MM.1S (cell line): Measurements from ENCODE around the gene GPR139.

ENCODE experiments used
- DNase-seq: peaks from one replicate; pipeline ENCODE4 v3.0.0-alpha.2; 2015
- H2AFZ ChIP-seq: fragments of 300-600 bp; sonication (generic); 2 replicates; pipeline ENCODE4 v1.6.0; 2016; ENCODE audit warnings: antibody characterized with exemption, low read length
- H3F3A ChIP-seq: fragments of 300-600 bp; sonication (generic); 2 replicates; pipeline ENCODE4 v1.6.1; 2016; ENCODE audit warnings: mild to moderate bottlenecking, antibody characterized with exemption, low read length, moderate library complexity, mixed read lengths; ENCODE audit not compliant: insufficient read depth
- H3K27ac ChIP-seq: fragments of 300-600 bp; sonication (generic); 2 replicates; pipeline ENCODE4 v1.5.1; 2016; ENCODE audit warnings: mild to moderate bottlenecking, low read length
- H3K27me3 ChIP-seq: fragments of 300-600 bp; sonication (generic); replicated peaks from 2 replicates; pipeline ENCODE4 v1.6.0; 2016; ENCODE audit warnings: low read length; ENCODE audit not compliant: insufficient read depth
- H3K36me3 ChIP-seq: fragments of 300-600 bp; sonication (generic); replicated peaks from 2 replicates; pipeline ENCODE4 v1.6.1; 2016; ENCODE audit warnings: mild to moderate bottlenecking, low read length, mixed read lengths; ENCODE audit not compliant: insufficient read depth
- H3K4me1 ChIP-seq: fragments of 300-600 bp; sonication (generic); 2 replicates; pipeline ENCODE4 v1.6.1; 2016; ENCODE audit warnings: low read length, mixed read lengths
- H3K4me2 ChIP-seq: fragments of 300-600 bp; sonication (generic); 2 replicates; pipeline ENCODE4 v1.6.0; 2016; ENCODE audit warnings: low read depth, low read length
- H3K4me3 ChIP-seq: fragments of 300-600 bp; sonication (generic); 2 replicates; pipeline ENCODE4 v1.5.1; 2016; ENCODE audit warnings: low read length, mixed read lengths
- H3K79me2 ChIP-seq: fragments of 300-600 bp; sonication (generic); 2 replicates; pipeline ENCODE4 v1.6.1; 2016; ENCODE audit warnings: mixed run types, low read length, mixed read lengths
- H3K9ac ChIP-seq: fragments of 300-600 bp; sonication (generic); 2 replicates; pipeline ENCODE4 v1.6.1; 2016; ENCODE audit warnings: low read length, mixed read lengths
- H3K9me2 ChIP-seq: fragments of 300-600 bp; sonication (generic); replicated peaks from 2 replicates; pipeline ENCODE4 v1.6.1; 2016; ENCODE audit warnings: mild to moderate bottlenecking, low read length, mixed read lengths; ENCODE audit not compliant: insufficient read depth
- H3K9me3 ChIP-seq: fragments of 300-600 bp; sonication (generic); replicated peaks from 2 replicates; pipeline ENCODE4 v1.6.1; 2016; ENCODE audit warnings: mild to moderate bottlenecking, low read length, mixed read lengths; ENCODE audit not compliant: insufficient read depth
- H4K20me1 ChIP-seq: fragments of 300-600 bp; sonication (generic); 2 replicates; pipeline ENCODE4 v1.6.1; 2016; ENCODE audit warnings: mild to moderate bottlenecking, low read length, moderate library complexity, mixed read lengths; ENCODE audit not compliant: insufficient read depth
- CTCF ChIP-seq: fragments of 300-600 bp; sonication (generic); IDR thresholded peaks from 2 replicates; pipeline ENCODE4 v1.5.1; 2016; ENCODE audit warnings: antibody characterized with exemption, low read length, mixed read lengths
- EZH2 ChIP-seq: fragments of 300-600 bp; sonication (generic); optimal IDR thresholded peaks from 2 replicates; pipeline ENCODE3; 2017; ENCODE audit warnings: low read depth, mild to moderate bottlenecking, antibody characterized with exemption, low read length, mixed read lengths
- EZH2phosphoT487 ChIP-seq: fragments of 300-600 bp; sonication (generic); IDR thresholded peaks from 2 replicates; pipeline ENCODE4 v1.6.1; 2018; ENCODE audit warnings: antibody characterized with exemption, low read length

The GPR139 gene

DNA sequence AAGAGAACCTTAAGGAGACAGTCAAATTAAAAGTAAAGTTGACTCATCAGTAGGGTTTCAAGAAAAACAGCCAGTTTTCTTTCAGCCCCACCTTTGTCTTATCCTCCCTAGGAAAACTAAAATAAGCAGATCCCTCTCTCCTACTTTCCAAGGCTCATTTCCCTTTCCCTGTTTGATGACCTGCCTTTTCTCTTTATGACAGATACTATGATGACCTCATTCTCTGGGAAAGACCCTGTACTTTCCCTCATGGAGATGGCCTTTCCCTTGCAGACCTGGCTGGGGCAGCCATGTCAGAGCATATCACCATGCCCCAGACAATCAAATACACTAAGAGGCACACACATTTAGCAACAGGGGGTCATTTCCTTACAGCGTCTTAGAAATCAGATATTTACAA, 53.6 kb downstream of the GPR139 start:
- no peak for DNase-seq
- H4K20me1 ChIP-seq = no peaks in the 10 kb centered on the region

GRCh38 chr16:20016234-20016633, 57.5 kb downstream of the GPR139 start:
- Histone ChIP-seq H3K27ac (no peak overlapping the region), H3K4me3 (no peak overlapping the region), H2AFZ (no peak overlapping the region), H3K9me2 (no peaks in the 10 kb centered on the region), H3K4me1 (no peaks in the 10 kb centered on the region), H3K79me2 (no peaks in the 10 kb centered on the region), H3F3A (no peaks in the 10 kb centered on the region), H4K20me1 (no peaks in the 10 kb centered on the region), H3K36me3 (no peaks in the 10 kb centered on the region), H3K4me2 (no peak overlapping the region), H3K9ac (no peak overlapping the region), H3K27me3 (no peaks in the 10 kb centered on the region), H3K9me3 (no peaks in the 10 kb centered on the region)
- no peak for DNase-seq
- TF ChIP-seq EZH2phosphoT487 (no peak), CTCF (no peak), EZH2 (no peak)

More for the DNA sequence above, 53.6 kb downstream of the GPR139 start:
- H3K79me2 ChIP-seq = no peaks in the 10 kb centered on the region
- no peak overlapping the region for H3K4me3 ChIP-seq
- H3K36me3 ChIP-seq = no peaks in the 10 kb centered on the region
- no peak overlapping the region for H2AFZ ChIP-seq
- TF ChIP-seq EZH2 (no peak), EZH2phosphoT487 (no peak), CTCF (no peak)
- H3K9ac ChIP-seq = no peak overlapping the region
- H3K4me2 ChIP-seq = no peak overlapping the region
- H3K4me1 ChIP-seq = no peaks in the 10 kb centered on the region
- H3F3A ChIP-seq = no peaks in the 10 kb centered on the region
- no peaks in the 10 kb centered on the region for H3K27me3 ChIP-seq
- H3K27ac ChIP-seq = no peak overlapping the region
- no peaks in the 10 kb centered on the region for H3K9me2 ChIP-seq
- no peaks in the 10 kb centered on the region for H3K9me3 ChIP-seq

- Histone ChIP-seq H3K9me2 (no peaks in the 10 kb centered on the region), H3K9ac (no peak overlapping the region), H3F3A (no peaks in the 10 kb centered on the region), H3K4me2 (no peak overlapping the region), H3K79me2 (no peaks in the 10 kb centered on the region), H3K27me3 (no peaks in the 10 kb centered on the region), H4K20me1 (no peaks in the 10 kb centered on the region), H3K9me3 (no peaks in the 10 kb centered on the region), H3K36me3 (no peaks in the 10 kb centered on the region), H3K4me3 (no peak overlapping the region), H3K4me1 (no peaks in the 10 kb centered on the region), H3K27ac (no peak overlapping the region), H2AFZ (no peak overlapping the region)
- TF ChIP-seq CTCF = no peak
- no peak for TF ChIP-seq EZH2phosphoT487
- TF ChIP-seq EZH2 = no peak
- no peak for DNase-seq
These were observed 68.8 kb downstream of the GPR139 start for GRCh38 chr16:20004931-20005330.
